Calu3 (cell line): ENCODE data around the gene HDAC4. TPM values are rescaled to one million over a fixed set of nuclear protein-coding genes. Genes with fewer than 3 reads are reported as not detected.

Source experiments
- BruUV-seq: library from RNA; stranded (reverse); fragments of 400-500 nt; replicated peaks from 2 replicates; lab custom pipeline; 2021; lab: Mats Ljungman, UMichigan
- CTCF ChIA-PET: fragments of 300-600 bp; sonication (Branson Sonifier 250); formaldehyde crosslinking; loops from one replicate; lab custom pipeline; 2022; ENCODE audit warnings: antibody characterized with exemption; lab: Charles Lee
- DNase-seq: peaks from one replicate; pipeline ENCODE4 v3.0.0; 2022
- H3K27ac Mint-ChIP-seq: one replicate; pipeline ENCODE4 v1.8.0; 2022; ENCODE audit warnings: mixed read lengths; ENCODE audit not compliant: unreplicated experiment
- H3K27me3 Mint-ChIP-seq: one replicate; pipeline ENCODE4 v1.8.0; 2022; ENCODE audit warnings: mixed read lengths; ENCODE audit not compliant: unreplicated experiment
- H3K36me3 Mint-ChIP-seq: one replicate; pipeline ENCODE4 v1.8.0; 2022; ENCODE audit warnings: mild to moderate bottlenecking, moderate library complexity, mixed read lengths; ENCODE audit not compliant: insufficient read depth, unreplicated experiment
- H3K4me1 Mint-ChIP-seq: one replicate; pipeline ENCODE4 v1.8.0; 2022; ENCODE audit warnings: mild to moderate bottlenecking, low read depth, mixed read lengths; ENCODE audit not compliant: unreplicated experiment
- H3K4me3 Mint-ChIP-seq: one replicate; pipeline ENCODE4 v1.8.0; 2022; ENCODE audit warnings: mild to moderate bottlenecking, low read depth, moderate library complexity, mixed read lengths; ENCODE audit not compliant: unreplicated experiment
- H3K9me3 Mint-ChIP-seq: one replicate; pipeline ENCODE4 v1.8.0; 2022; ENCODE audit warnings: low read depth, mixed read lengths; ENCODE audit not compliant: unreplicated experiment
- intact Hi-C: fragments of 100-400 bp; cut with micrococcal nuclease; formaldehyde crosslinking; loops from one replicate; pipeline ENCODE4 v1.10.0; 2022; ENCODE audit not compliant: unreplicated experiment
- total RNA-seq: library from RNA; stranded (reverse); gene quantifications from 2 replicates; pipeline ENCODE4 v1.2.3, GENCODE V29; 2022
- TF ChIP-seq, protein P1 (sequence below): fragments of 200-600 bp; IDR thresholded peaks from one replicate; pipeline ENCODE4 v1.8.0; 2022; ENCODE audit warnings: antibody characterized with exemption; ENCODE audit not compliant: unreplicated experiment

The HDAC4 gene
- total RNA-seq, 1 experiment from 2014 or later = 39.6 TPM

GRCh38 chr2:239192456-239192855 is 208.4 kb downstream of the HDAC4 start:
- intact Hi-C loops = no loop called here
- Mint-ChIP-seq H3K27me3 (no peaks in the 10 kb centered on the region), H3K9me3 (no peaks in the 10 kb centered on the region), H3K4me3 (no peak overlapping the region), H3K4me1 (no peaks in the 10 kb centered on the region), H3K27ac (no peak overlapping the region), H3K36me3 (peaks cover 4% of the 10 kb centered on the region)
- no peak for DNase-seq
- CTCF ChIA-PET = no interaction called here
- TF ChIP-seq, protein P1, sequence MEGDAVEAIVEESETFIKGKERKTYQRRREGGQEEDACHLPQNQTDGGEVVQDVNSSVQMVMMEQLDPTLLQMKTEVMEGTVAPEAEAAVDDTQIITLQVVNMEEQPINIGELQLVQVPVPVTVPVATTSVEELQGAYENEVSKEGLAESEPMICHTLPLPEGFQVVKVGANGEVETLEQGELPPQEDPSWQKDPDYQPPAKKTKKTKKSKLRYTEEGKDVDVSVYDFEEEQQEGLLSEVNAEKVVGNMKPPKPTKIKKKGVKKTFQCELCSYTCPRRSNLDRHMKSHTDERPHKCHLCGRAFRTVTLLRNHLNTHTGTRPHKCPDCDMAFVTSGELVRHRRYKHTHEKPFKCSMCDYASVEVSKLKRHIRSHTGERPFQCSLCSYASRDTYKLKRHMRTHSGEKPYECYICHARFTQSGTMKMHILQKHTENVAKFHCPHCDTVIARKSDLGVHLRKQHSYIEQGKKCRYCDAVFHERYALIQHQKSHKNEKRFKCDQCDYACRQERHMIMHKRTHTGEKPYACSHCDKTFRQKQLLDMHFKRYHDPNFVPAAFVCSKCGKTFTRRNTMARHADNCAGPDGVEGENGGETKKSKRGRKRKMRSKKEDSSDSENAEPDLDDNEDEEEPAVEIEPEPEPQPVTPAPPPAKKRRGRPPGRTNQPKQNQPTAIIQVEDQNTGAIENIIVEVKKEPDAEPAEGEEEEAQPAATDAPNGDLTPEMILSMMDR = no peak
- BruUV-seq = no TSS peak

DNA sequence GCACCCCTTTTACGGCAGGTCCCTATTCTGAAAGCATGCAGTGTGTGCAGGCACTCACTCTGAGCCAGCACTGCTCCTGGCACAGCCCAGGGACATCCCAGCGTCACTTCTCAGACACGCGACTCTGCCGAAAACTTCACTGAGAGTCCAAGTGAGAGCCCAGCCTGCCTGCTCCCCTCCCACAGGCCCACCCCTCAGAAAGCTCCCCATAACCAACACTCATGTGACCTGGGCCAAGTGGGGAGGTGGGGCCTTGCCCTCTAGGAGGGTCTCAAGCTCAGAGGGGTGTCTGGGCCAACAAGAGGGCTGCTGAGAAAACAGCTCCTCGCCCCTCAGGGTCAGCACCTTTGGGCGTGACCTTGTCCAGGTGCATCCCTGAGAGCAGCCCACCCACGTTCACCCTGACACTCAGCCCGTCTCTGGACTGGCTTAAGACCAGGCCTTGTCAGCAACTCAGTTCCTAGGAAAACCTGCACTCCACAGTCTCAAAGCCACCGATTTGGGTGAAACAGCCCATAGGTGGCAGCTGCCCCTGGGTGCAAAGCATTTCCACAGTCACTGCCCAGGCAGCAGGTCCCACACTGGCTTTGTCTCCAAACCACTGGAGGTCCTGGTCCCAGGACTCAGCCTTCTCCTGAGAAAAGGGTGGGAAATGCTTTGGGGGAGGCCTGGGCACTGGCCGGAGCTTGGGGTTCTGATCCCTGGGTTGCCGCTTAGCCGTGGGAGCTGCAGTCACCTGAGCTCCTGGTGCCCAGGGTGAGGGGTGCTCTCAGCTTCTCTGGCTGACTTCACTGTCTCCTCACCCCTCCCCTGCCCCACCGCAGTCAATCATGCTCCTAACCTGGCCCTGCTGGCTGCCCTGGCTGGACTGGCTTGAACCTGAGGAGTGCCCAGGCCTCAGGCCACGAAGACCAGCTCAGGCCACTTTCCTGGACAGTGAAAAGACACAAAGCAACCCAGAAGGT is 209.6 kb downstream of the HDAC4 start:
- CTCF ChIA-PET = no interaction called here
- TF ChIP-seq, protein P1 = no peak
- intact Hi-C loops = no loop called here
- H3K4me1 Mint-ChIP-seq = no peaks in the 10 kb centered on the region
- BruUV-seq = no TSS peak
- no peak for DNase-seq
- H3K36me3 Mint-ChIP-seq = peaks cover 13% of the 10 kb centered on the region
- no peak overlapping the region for H3K27ac Mint-ChIP-seq
- no peaks in the 10 kb centered on the region for H3K27me3 Mint-ChIP-seq
- H3K9me3 Mint-ChIP-seq = no peaks in the 10 kb centered on the region
- no peak overlapping the region for H3K4me3 Mint-ChIP-seq

- BruUV-seq = no TSS peak
- H3K36me3 Mint-ChIP-seq = peaks cover 13% of the 10 kb centered on the region
- DNase-seq = no peak
- no peaks in the 10 kb centered on the region for H3K4me1 Mint-ChIP-seq
- H3K27ac Mint-ChIP-seq = no peak overlapping the region
- TF ChIP-seq, protein P1 = no peak
- no peak overlapping the region for H3K4me3 Mint-ChIP-seq
- intact Hi-C loops = no loop called here
- CTCF ChIA-PET = no interaction called here
- H3K9me3 Mint-ChIP-seq = no peaks in the 10 kb centered on the region
- no peaks in the 10 kb centered on the region for H3K27me3 Mint-ChIP-seq
Measured at GRCh38 chr2:239190361-239190760, 210.5 kb downstream of the HDAC4 start.

GRCh38 chr2:239189711-239190131 is 211.1 kb downstream of the HDAC4 start:
- no TSS peak for BruUV-seq
- intact Hi-C loops = no loop called here
- CTCF ChIA-PET = no interaction called here
- Mint-ChIP-seq H3K36me3 (peaks cover 13% of the 10 kb centered on the region), H3K4me1 (no peaks in the 10 kb centered on the region), H3K9me3 (no peaks in the 10 kb centered on the region), H3K4me3 (no peak overlapping the region), H3K27me3 (no peaks in the 10 kb centered on the region), H3K27ac (no peak overlapping the region)
- no peak for DNase-seq
- TF ChIP-seq, protein P1 = no peak
